Fibroblast of the conjunctiva (primary cell): ENCODE data around the gene C1orf105.
A peak's percentile ranks its signal among the peaks of the same experiment; 100 is the strongest.
"Not testable (repeated sequence)": the region's sequence is repeated elsewhere in the genome, so short reads cannot be mapped to it uniquely, and the experiment has no call there.

Experiments
- DNase-seq: peaks from one replicate; pipeline ENCODE4 v3.0.0-alpha.2; 2010; ENCODE audit warnings: low read depth

C1orf105 gene

DNA sequence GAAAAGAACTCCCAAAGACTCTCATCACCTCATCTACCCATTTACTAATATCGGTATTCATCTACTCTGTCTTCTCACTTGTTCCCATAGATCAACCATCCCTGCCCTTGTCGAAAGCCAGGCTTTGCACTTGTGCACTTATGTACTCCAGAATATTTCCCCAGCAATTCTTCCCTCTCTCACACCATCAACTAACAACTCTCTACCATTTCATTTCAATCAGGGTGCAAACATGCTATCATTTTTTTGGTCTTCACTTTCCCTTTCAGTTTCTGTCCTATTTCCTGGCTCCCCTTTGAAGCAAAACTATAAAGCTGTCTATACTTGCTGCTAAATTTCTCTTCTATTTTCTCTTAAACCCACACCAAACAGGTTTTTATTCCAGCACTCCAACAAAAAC is 6.7 kb downstream of the C1orf105 start:
- no peak for DNase-seq

DNA sequence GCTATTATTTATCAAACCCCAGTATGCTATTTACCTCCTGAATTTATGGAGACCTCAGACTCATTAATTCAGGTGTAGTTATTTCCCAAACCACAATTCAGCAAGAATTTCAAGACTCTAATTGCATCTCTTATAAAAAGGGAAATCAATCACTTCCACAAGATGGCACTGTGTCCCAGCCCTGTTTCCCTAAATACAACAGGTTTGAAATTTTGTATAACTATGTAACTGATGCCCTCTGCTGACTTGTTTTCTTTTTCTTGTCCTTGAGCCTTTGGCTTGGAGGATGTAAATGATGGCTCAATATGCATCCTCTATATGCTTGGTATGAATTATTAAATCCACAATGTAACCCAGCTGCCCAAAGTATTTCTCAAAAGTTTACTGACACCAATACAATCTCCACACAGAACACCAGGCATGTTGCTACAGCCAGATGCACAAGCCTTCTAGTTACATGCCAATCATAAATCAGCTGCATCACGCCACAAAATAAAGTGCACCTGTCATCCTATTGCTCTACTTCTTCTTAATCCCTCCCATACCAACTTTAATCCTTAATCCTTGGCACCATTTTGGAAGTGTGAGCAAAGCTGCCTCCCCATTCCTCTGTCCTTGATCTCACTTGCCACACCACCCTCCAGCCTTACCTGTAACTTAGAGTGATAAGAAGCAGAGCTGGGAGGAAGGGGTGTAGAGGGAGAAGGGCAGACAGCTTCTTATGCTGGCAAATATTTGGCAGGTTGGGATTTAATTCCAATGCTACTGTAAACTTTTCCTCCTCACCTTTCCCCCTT is 9.0 kb downstream of the C1orf105 start:
- peak; percentile 60 for DNase-seq

DNA sequence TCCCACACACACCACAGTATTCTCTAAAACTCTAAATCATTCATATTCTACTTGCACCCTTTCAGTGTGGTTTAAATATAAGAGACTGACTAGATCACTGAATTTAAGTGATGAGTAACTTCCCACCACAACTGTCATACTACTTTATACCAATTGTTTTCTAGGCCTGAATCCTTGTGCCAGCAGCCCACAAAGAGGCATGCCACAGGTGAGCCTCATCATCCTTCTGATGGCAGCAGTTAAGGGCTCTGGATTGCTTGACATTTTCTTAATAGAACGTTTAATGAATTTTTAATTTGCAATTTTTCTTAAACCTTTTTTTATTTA is 9.6 kb downstream of the C1orf105 start:
- DNase-seq = no peak

DNA sequence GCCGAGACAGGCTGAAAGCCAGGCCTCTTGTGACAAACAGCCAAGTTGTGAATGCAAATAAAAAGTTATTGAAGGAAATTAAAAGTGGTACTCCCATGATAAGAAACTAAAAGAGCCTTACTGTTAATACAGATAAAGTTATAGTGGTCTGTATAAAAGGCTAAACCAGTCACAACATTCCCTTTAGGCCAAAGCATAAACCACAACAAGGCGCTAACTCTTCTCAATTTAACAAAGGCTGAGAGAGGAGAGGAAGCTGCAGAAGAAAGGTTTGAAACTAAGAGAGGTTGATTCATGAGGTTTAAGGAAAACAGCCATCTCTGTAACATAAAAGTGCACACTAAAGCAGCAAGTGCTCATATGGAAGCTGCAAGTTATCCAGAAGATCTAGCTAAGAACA is 10.7 kb downstream of the C1orf105 start:
- no peak for DNase-seq

DNA sequence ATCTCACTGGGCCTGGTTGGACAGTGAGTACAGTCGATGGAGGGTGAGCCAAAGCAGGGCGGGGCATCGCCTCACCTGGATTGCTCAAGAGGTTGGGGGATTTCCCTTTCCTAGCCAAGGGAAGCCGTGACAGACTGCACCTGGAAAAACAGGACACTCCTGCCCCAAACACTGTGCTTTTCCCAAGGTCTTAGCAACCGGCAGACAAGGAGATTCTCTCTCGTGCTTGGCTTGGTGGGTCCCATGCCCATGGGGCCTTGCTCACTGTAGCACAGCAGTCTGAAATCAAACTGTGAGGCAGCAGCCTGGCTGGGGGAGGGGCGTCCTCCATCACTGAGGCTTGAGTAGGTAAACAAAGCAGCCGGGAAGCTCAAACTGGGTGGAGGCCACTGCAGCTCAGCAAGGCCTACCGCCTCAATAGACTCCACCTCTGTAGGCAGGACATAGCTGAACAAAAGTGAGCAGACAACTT is 11.3 kb downstream of the C1orf105 start:
- no peak for DNase-seq

GRCh38 chr1:172437183-172437582 is 16.7 kb downstream of the C1orf105 start:
- DNase-seq = not testable (repeated sequence)

DNA sequence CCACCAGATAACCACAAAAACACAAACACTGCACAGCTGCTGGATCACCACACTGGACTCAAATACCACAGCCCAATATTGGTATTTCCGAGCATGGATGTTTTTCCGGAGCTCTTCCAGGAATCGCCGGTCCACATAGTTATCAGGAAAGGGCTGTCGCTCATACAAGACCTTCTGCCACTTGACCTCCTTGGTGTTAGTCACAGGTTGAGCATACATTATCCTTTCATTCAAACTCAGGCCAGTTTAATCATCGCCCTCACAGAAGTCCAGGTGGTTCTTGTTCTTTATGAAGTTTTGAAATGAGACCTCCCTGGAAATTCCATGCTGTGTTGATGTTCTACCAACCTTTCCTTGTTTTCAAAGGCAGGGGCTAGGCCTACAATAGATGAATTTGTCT is 21.9 kb downstream of the C1orf105 start:
- DNase-seq = no peak

DNA sequence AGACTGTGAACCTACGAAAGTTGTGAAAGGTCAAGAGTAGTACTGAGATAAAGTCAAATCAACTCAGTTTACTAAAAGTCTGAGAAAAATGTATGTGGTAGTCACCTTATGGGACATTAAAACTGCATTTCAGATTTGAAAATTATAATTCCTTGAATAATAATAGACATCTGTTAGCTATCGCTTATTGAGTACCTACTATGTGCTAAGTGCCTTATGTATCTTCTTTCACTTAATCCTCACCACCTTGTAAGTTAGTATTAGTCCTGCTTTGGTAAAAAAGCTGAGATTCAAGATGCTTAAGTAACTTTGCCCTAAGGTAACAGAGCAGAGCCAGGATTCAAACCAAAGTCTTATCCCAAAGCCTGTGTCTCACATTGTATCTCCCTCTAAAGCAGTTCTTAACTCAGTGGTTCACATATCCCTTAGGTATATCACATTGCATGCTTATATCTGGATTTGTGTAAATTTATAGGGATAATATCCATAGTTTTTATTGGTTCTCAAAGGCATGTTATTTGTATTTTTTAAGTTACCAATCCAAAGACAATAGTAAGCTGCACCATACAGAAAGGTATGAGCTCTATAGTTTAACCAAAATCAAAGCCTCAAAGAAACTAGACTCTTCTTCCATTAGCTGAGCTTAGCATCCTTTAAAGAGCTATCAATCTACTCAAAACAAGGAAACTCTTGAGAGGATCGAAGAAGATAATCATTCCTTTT is 22.5 kb downstream of the C1orf105 start:
- no peak for DNase-seq

DNA sequence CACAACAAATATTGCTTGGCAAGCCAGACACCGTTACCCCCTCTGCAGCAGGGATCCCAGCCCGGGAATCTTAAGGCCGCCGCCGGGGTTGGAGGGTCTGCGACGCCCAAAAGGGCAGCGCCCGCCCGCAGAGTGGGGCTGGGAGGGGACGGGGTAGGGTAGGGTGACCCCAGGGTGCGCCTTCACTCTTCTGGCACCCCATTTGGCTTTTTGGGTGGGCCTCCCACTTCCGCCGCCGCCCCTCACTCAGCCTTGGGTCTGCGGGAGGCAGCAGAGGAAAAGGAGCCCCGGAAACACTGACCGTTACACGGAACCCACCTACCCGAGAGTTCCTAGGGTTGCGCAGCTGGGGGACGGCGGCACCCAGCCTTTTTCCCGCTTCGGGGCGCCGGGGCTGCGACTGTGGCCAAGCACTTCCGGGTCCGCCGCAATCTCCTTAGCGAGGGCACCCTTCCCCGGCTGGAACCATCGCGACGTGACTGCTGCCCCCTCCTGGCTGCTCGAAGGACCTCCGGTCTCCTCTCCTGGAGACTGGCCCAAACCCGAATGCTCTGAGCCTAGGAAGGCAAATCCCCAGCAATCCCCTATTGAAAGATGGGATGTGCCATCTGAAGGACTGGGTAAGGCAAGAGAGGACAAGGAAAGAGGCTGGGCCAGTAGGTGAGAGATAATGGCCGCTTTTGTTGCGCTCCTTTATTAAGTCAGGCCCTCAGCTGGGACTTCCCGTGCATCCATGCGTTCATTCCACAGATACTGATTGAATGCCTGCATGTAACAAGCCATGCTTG is 23.4 kb downstream of the C1orf105 start, which contains the start of gene PIGC:
PIGC (minus strand) TSS at position 404 of the 788 bp plus-strand sequence. CDS start 1,447 bp downstream, outside the sequence.
- DNase-seq = peak; percentile 79

GRCh38 chr1:172446547-172446946 is 26.1 kb downstream of the C1orf105 start:
- DNase-seq = no peak

GRCh38 chr1:172447641-172448040 is 27.2 kb downstream of the C1orf105 start:
- no peak for DNase-seq

DNA sequence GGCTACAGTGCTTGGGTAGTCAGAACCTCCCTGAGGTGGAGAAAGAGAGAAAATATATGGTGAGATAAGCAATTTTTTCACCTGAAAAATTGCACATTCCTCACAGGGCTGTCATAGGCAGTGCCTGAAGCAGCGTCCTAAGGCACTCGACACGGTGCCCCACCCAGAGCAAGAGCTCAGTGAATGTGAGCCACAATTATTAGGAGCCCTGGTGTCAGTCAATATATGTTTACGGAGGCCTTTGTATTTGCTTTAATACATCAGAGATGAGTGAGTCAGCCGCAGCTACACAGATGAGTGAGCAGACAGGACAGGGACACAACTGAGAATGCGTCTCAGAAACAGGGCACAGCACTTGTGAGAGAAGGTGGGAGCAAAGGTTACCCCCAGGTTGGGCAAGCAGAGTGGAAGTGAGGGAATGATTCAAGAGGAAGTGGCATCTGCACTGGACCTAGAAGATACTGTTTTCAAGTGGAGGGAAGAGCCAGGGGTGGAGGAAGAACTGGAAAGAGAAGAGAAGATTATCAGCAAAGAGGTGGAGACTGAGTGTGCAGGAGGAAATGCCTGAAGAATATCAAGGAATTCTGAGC is 28.6 kb downstream of the C1orf105 start:
- DNase-seq = no peak

DNA sequence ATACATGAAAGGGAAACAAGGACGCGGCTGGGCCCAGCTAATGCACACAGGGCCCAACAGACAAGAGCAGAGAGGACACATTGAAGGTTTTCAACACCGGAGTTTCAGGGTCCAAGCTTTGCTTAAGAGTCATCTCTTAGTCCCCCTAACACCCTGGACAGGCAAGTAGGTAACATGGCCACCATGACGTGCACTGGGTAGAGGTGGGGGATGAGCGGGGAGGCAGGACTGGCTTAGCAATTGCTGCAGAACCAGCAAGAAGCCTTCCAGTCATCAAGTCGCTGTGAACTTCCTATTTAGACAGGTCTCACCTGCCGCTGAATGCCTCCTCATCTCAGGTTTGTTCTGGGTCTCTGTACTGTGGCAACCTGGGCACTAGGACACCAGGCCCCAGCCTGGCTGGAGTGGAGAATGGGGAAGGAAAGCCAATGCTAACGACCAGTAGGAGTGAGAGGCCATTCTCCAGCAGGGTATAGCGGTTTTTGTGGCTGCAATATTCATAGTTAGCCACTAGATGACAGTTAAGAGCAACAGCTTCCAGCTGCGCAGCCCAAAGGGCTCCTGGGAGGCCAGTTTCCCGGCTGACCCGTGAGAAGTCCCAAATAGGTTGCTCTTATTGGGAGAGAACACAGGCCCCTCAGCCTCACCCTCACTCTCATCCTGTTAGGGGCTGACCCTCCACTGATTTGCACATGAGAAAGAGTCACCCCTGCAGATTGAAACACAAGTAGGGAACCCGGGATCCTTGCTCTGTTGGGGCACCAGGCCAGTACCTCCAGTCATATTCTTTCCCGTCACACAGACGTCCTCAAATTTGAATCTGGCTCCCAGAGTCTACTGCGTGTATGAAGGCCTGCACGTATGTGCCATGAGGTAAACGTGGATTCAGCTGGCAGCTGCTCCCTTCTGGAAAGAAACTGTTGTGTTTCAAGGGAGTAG is 29.4 kb downstream of the C1orf105 start:
- no peak for DNase-seq

GRCh38 chr1:172450524-172450885 is 30.0 kb downstream of the C1orf105 start:
- no peak for DNase-seq

DNA sequence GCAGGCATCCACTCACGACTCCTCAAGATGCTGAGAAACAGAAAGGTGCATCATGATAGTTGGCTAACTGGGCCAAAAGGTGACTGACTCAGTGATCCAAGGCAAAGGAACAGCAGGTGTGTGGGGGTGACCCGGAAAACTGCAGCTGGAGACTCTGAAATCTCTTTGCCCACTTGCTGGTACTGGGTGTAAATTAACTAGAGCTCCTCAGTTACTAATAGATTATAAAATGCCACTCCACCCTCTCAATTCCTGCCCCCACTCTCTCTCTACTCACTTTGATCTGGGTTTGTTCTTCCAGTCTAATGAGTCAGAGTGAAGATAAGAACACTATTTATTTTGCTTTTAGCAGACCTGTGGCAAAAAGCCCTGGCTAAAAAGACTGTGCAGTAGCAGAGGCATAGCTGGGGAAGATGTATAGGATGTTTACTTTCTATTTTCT is 30.5 kb downstream of the C1orf105 start:
- DNase-seq = no peak

GRCh38 chr1:172452536-172453152 is 32.2 kb downstream of the C1orf105 start:
- DNase-seq = no peak

DNA sequence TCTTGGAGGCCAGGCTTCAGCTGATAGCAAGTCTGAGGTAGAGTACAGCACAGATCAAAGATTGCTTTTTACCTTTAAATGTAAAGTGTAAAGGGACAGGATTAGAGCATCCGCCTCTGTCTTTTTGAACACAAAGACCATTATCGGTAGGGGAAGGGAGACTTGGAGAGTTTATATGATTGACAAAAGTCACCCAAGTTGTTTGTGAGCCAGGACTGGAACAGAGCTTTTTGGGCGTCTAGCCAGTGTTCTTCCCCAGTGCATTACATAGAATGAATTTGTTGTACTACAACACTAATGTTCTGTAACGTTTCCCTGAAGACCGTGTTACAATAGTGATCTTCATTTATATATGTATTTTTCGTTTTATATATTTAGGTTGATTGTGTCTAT is 32.7 kb downstream of the C1orf105 start:
- no peak for DNase-seq

DNA sequence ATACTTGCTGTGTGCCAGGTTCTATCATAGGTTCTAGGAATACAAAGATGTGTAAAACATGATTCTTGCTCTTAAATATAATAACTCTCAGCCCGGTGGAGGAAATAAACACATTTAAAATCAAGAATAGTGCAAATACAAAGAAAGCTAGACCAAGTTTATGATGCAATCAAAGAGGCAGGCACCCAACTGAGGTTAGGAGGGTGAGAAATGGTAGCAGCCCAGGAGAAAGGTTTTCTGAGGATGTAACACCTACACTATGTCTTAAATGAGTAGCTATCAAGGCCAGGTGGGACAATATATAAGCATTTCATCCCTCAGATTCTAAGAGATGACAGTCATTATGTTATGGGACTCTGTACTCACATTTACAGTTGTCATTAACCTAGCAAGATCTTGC is 33.1 kb downstream of the C1orf105 start:
- DNase-seq = no peak

- no peak for DNase-seq
These were observed 35.0 kb downstream of the C1orf105 start for GRCh38 chr1:172455451-172455850.

DNA sequence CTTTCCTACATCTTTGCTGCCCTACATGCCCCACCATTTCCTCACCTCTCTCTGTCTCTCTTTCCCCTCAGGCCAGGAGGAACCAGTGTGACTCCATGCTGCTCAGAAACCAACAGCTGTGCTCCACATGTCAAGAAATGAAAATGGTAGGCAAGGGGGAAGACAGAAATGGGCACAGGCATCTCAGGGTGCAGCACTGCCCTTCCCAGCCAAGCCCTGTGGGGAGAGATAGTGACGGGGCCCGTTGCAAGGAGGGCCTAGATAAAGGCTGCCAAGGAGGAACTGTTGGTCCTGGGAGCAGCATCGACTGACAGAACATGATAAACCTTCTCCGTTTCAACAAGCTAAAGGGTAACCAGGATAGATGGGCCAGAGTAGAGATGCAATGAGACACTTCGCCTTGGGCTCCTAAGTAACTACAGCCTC is 35.9 kb downstream of the C1orf105 start:
- no peak for DNase-seq
